ENCODE measurements around the gene PNISR. TPM values are rescaled to one million over a fixed set of nuclear protein-coding genes. Genes with fewer than 3 reads are reported as not detected.
"Not testable (repeated sequence)": the region's sequence is repeated elsewhere in the genome, so short reads cannot be mapped to it uniquely, and the experiment has no call there.

PNISR gene
- 44.8 and 82.0 TPM in 2 replicates for total RNA-seq

GRCh38 chr6:99424761-99425646 is at the start of gene PNISR:
TSS of gene PNISR (minus strand) at chr6:99425308. CDS start at chr6:99414659, 10,649 bp downstream.
- H3K4me3 ChIP-seq (ENCODE audit: low read depth, low read length), result peak within 1 kb of the TSS; percentile 99
- TF ChIP-seq CTCF (IDR thresholded peaks at IDR 0.05; ENCODE audit: insufficient read depth, low read depth, low read length), result no peak
- peak; percentile 99 for DNase-seq (ENCODE audit: low read depth)

GRCh38 chr6:99473730-99474129 is 48.6 kb upstream of the PNISR start:
- no peak overlapping the region for H3K4me3 ChIP-seq (ENCODE audit: low read depth, low read length)
- no peak for DNase-seq (ENCODE audit: low read depth)
- no peak for TF ChIP-seq CTCF (IDR thresholded peaks at IDR 0.05; ENCODE audit: insufficient read depth, low read depth, low read length)

GRCh38 chr6:99471638-99472037 is 46.5 kb upstream of the PNISR start:
- no peak for DNase-seq (ENCODE audit: low read depth)
- TF ChIP-seq CTCF (IDR thresholded peaks at IDR 0.05; ENCODE audit: insufficient read depth, low read depth, low read length), result no peak
- no peak overlapping the region for H3K4me3 ChIP-seq (ENCODE audit: low read depth, low read length)

- peak; percentile 36 for DNase-seq (ENCODE audit: low read depth)
- H3K4me3 ChIP-seq (ENCODE audit: low read depth, low read length), result no peak overlapping the region
- peak; percentile 65 for TF ChIP-seq CTCF (IDR thresholded peaks at IDR 0.05; ENCODE audit: insufficient read depth, low read depth, low read length)
These were observed 42.5 kb upstream of the PNISR start for GRCh38 chr6:99467509-99468106.

- not testable (repeated sequence) for H3K4me3 ChIP-seq (ENCODE audit: low read depth, low read length); DNase-seq (ENCODE audit: low read depth)
These were observed 34.0 kb upstream of the PNISR start for GRCh38 chr6:99459133-99459532.

GRCh38 chr6:99458319-99458718 is 33.2 kb upstream of the PNISR start:
- TF ChIP-seq CTCF (IDR thresholded peaks at IDR 0.05; ENCODE audit: insufficient read depth, low read depth, low read length), result peak; percentile 20
- peak; percentile 19 for DNase-seq (ENCODE audit: low read depth)
- H3K4me3 ChIP-seq (ENCODE audit: low read depth, low read length), result no peak overlapping the region

- DNase-seq (ENCODE audit: low read depth), result no peak
- H3K4me3 ChIP-seq (ENCODE audit: low read depth, low read length), result no peak overlapping the region
- no peak for TF ChIP-seq CTCF (IDR thresholded peaks at IDR 0.05; ENCODE audit: insufficient read depth, low read depth, low read length)
These were observed 21.0 kb upstream of the PNISR start for GRCh38 chr6:99446076-99446475.

Data from fibroblast of villous mesenchyme (primary cell).